SK-N-SH (cell line): ENCODE data around the gene GPR17. TPM values are rescaled to one million over a fixed set of nuclear protein-coding genes. Genes with fewer than 3 reads are reported as not detected.

Source experiments
- CTCF ChIA-PET: fragments of 300-600, 350-600 bp; formaldehyde crosslinking; extraction: SDS; loops from one replicate; lab custom pipeline; 2021; lab: Yijun Ruan, JAX
- POLR2A ChIA-PET: fragments of 350-600 bp; sonication (Branson Sonifier 250); formaldehyde crosslinking; extraction: SDS; loops from one replicate; lab custom pipeline; 2020; ENCODE audit warnings: antibody characterized with exemption, inconsistent platforms; lab: Yijun Ruan, JAX
- DNase-seq: peaks from one replicate; pipeline ENCODE4 v3.0.0; 2012
- H2AFZ ChIP-seq: fragments of 200-600 bp; sonication (generic); 2 replicates; pipeline ENCODE4 v1.8.1; 2016; ENCODE audit warnings: antibody characterized with exemption, mild to moderate bottlenecking, low read depth
- H3F3A ChIP-seq: fragments of 200-600 bp; sonication (generic); replicated peaks from 2 replicates; pipeline ENCODE3; 2016; ENCODE audit warnings: antibody characterized with exemption, mild to moderate bottlenecking; ENCODE audit not compliant: insufficient read depth
- H3K27ac ChIP-seq, 2 experiments: fragments of 200-500 bp in 1 of 2; fragments of 200-600 bp in 1 of 2; sonication (Bioruptor generic) in 1 of 2; sonication (generic), shearing (Covaris generic) in 1 of 2; 2 replicates each; pipeline versions ENCODE4 v1.5.1 to v1.6.1; 2014 to 2016; ENCODE audit warnings: low read depth in 2 of 2, inconsistent platforms in 1 of 2, low read length in 1 of 2, mild to moderate bottlenecking in 1 of 2, mixed read lengths in 1 of 2
- H3K27me3 ChIP-seq: fragments of 200-600 bp; sonication (generic), shearing (Covaris generic); 2 replicates; pipeline ENCODE4 v1.6.1; 2016; ENCODE audit warnings: mixed run types; ENCODE audit not compliant: insufficient read depth
- H3K36me3 ChIP-seq, 2 experiments: fragments of 200-500 bp in 1 of 2; fragments of 200-600 bp in 1 of 2; sonication (Bioruptor generic) in 1 of 2; sonication (generic) in 1 of 2; replicated peaks in 1 of 2; 2 replicates each; pipeline versions ENCODE3 to v1.5.1; 2014 to 2016; ENCODE audit warnings: low read length in 1 of 2, mild to moderate bottlenecking in 1 of 2; ENCODE audit not compliant: insufficient read depth in 2 of 2, control insufficient read depth in 1 of 2
- H3K4me1 ChIP-seq, 2 experiments: fragments of 200-500 bp in 1 of 2; fragments of 200-600 bp in 1 of 2; sonication (Bioruptor generic) in 1 of 2; sonication (generic), shearing (Covaris generic) in 1 of 2; 2 replicates each; pipeline versions ENCODE4 v1.5.1 to v1.6.1; 2014 to 2016; ENCODE audit warnings: low read depth in 1 of 2, low read length in 1 of 2, mixed run types in 1 of 2; ENCODE audit not compliant: insufficient read depth in 2 of 2, control insufficient read depth in 1 of 2
- H3K4me2 ChIP-seq: fragments of 200-600 bp; sonication (generic), shearing (Covaris generic); 2 replicates; pipeline ENCODE4 v1.6.1; 2017; ENCODE audit warnings: mixed run types
- H3K4me3 ChIP-seq, 2 experiments: fragments of 200-500 bp in 1 of 2; fragments of 200-600 bp in 1 of 2; sonication (Bioruptor generic) in 1 of 2; sonication (generic), shearing (Covaris generic) in 1 of 2; 2 replicates each; pipeline versions ENCODE4 v1.5.1 to v1.8.1; 2014 to 2016; ENCODE audit warnings: low read depth in 2 of 2, inconsistent platforms in 1 of 2, low read length in 1 of 2, mild to moderate bottlenecking in 1 of 2, mixed read lengths in 1 of 2, moderate library complexity in 1 of 2
- H3K79me2 ChIP-seq: fragments of 200-600 bp; sonication (generic); 2 replicates; pipeline ENCODE4 v1.8.1; 2017; ENCODE audit warnings: mild to moderate bottlenecking; ENCODE audit not compliant: insufficient read depth
- H3K9ac ChIP-seq: fragments of 200-600 bp; sonication (generic); 2 replicates; pipeline ENCODE4 v1.6.1; 2017; ENCODE audit warnings: mixed run types
- H3K9me2 ChIP-seq: fragments of 200-600 bp; sonication (generic); 2 replicates; pipeline ENCODE4 v1.6.1; 2017; ENCODE audit warnings: mixed run types
- H3K9me3 ChIP-seq: fragments of 200-600 bp; sonication (generic); 2 replicates; pipeline ENCODE4 v1.6.1; 2017; ENCODE audit warnings: mixed run types, mild to moderate bottlenecking, moderate library complexity
- H4K20me1 ChIP-seq: fragments of 200-600 bp; sonication (generic); 2 replicates; pipeline ENCODE4 v1.6.1; 2017; ENCODE audit warnings: mild to moderate bottlenecking, mixed run types; ENCODE audit not compliant: insufficient read depth
- CHD2 ChIP-seq: fragments of 150-350 bp; IDR thresholded peaks from 2 replicates; pipeline ENCODE4 v1.6.1; 2018; ENCODE audit warnings: low read length; ENCODE audit not compliant: partially characterized antibody
- EP300 ChIP-seq, 2 experiments: IDR thresholded peaks; 2 replicates each; pipeline versions ENCODE4 v1.4.0 to v1.6.1; 2012; ENCODE audit warnings: borderline replicate concordance in 1 of 2, low read depth in 1 of 2, low read length in 1 of 2
- EZH2phosphoT487 ChIP-seq: fragments of 200-600 bp; sonication (generic); IDR thresholded peaks from 2 replicates; pipeline ENCODE4 v1.6.1; 2017; ENCODE audit warnings: low read depth, mixed run types, mild to moderate bottlenecking, antibody characterized with exemption, moderate library complexity, borderline replicate concordance
- FOXM1 ChIP-seq: IDR thresholded peaks from 2 replicates; pipeline ENCODE4 v1.4.0; 2012; ENCODE audit warnings: low read depth, mild to moderate bottlenecking
- GABPA ChIP-seq: IDR thresholded peaks from 2 replicates; pipeline ENCODE4 v1.4.0; 2012; ENCODE audit warnings: low read depth, mild to moderate bottlenecking
- IRF3 ChIP-seq: fragments of 150-350 bp; IDR thresholded peaks from 2 replicates; pipeline ENCODE4 v1.6.1; 2016; ENCODE audit warnings: mild to moderate bottlenecking, low read depth, low read length
- POLR2AphosphoS5 ChIP-seq: IDR thresholded peaks from 2 replicates; pipeline ENCODE4 v1.6.1; 2012; ENCODE audit warnings: low read depth, low read length
- REST ChIP-seq: IDR thresholded peaks from 2 replicates; pipeline ENCODE4 v1.6.1; 2012; ENCODE audit warnings: mild to moderate bottlenecking, low read depth, low read length, moderate library complexity
- RXRA ChIP-seq: IDR thresholded peaks from 2 replicates; pipeline ENCODE4 v1.4.0; 2012; ENCODE audit warnings: low read depth, mild to moderate bottlenecking, borderline replicate concordance
- SIN3A ChIP-seq: IDR thresholded peaks from 2 replicates; pipeline ENCODE4 v1.6.1; 2012; ENCODE audit warnings: low read depth, mild to moderate bottlenecking, low read length, moderate library complexity, borderline replicate concordance
- TAF1 ChIP-seq: IDR thresholded peaks from 2 replicates; pipeline ENCODE4 v1.6.1; 2012; ENCODE audit warnings: low read depth, mild to moderate bottlenecking, low read length, moderate library complexity, borderline replicate concordance
- TCF12 ChIP-seq: IDR thresholded peaks from 2 replicates; pipeline ENCODE4 v1.4.0; 2012
- USF1 ChIP-seq: IDR thresholded peaks from 2 replicates; pipeline ENCODE4 v1.4.0; 2012; ENCODE audit warnings: low read depth, borderline replicate concordance
- USF2 ChIP-seq: fragments of 150-350 bp; IDR thresholded peaks from 2 replicates; pipeline ENCODE4 v1.6.1; 2017; ENCODE audit warnings: antibody characterized with exemption, low read length, low read depth, borderline replicate concordance
- WGBS: methylation state at CpG from one replicate; pipeline ENCODE4 v1.1.6; 2017; ENCODE audit warnings: low lambda C conversion rate; 5-methylcytosine and 5-hydroxymethylcytosine counted together
- polyA plus RNA-seq, 3 experiments: library from polyadenylated mRNA; depleted of rRNA; stranded (reverse); fragments of >200 nt; gene quantifications; 2 replicates each; pipeline ENCODE4 v1.2.3, GENCODE V29; 2012

GPR17 gene
- polyA plus RNA-seq, 1 of the 3 experiments (the other 2 are of a cell fraction) = 0.03 TPM

- WGBS = 76% methylated on average over 7 of the region's 25 CpGs
- TF ChIP-seq POLR2AphosphoS5 = no peak
- no peak for TF ChIP-seq TAF1
- no peak for TF ChIP-seq FOXM1
- no peak for TF ChIP-seq TCF12
- no peak for TF ChIP-seq IRF3
- TF ChIP-seq USF2 = no peak
- TF ChIP-seq REST = no peak
- no peak for TF ChIP-seq RXRA
- TF ChIP-seq USF1 = no peak
- no peak for TF ChIP-seq SIN3A
- no peak for TF ChIP-seq EP300 (IDR thresholded peaks at IDR 0.05; ENCODE audit: borderline replicate concordance in 1 of 2, low read depth in 1 of 2, low read length in 1 of 2)
- TF ChIP-seq CHD2 = no peak
- TF ChIP-seq GABPA = no peak
- TF ChIP-seq EZH2phosphoT487 = no peak
- Histone ChIP-seq H3K9ac (no peak overlapping the region), H3K9me3 (no peaks in the 10 kb centered on the region), H3K36me3 (no peaks in the 10 kb centered on the region), H3K4me1 (peaks cover 0 to 34% of the 10 kb centered on the region in 2 experiments; a peak in 1 of 4 replicates), H3K27ac (no peak overlapping the region), H3K27me3 (no peaks in the 10 kb centered on the region), H3K4me2 (no peak overlapping the region), H4K20me1 (no peaks in the 10 kb centered on the region), H3K9me2 (no peaks in the 10 kb centered on the region), H2AFZ (no peak overlapping the region), H3K79me2 (no peaks in the 10 kb centered on the region), H3F3A (no peaks in the 10 kb centered on the region), H3K4me3 (no peak overlapping the region)
- DNase-seq = no peak
- ChIA-PET CTCF (interaction anchor here (0.6 to 2.0 kb wide), 5 partner anchors 9 to 453 kb away, joined by 3 to 8 read pairs (median 3); no protein-coding TSS in a partner anchor), POLR2A (no interaction called here)
Measured at GRCh38 chr2:127630864-127631540, 15.0 kb upstream of the GPR17 start.
